ENCODE data around the gene CELSR1.

CELSR1 gene

DNA sequence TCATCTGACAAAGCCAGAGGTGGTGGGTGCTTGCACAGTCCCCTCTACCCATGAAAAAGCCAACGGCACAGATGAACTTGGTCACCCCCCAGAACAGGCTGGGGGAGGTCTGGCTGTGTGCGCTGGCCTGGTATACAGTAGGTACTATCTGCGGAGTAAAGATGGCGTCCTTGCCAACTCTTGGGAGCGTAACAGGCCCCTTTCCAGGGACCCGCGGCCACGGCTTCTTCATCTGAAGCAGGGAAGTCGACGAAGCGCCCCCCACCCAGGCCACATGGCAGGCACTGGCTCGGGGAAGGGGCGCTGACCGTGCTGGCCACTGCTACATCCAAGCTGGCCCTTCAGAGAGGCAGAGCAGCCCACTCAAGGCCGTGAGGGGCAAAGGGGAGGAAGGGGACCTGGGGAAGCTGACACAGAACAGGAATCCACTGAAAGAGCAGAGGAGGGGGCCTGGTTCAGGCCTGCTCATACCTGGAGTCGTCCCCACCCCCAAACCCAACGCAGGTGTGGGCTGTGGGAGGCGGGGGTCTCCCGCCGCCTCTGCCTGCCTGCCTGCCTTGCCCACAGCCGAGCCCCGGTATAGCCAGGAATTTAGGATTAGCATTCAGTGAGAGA, 75.7 kb downstream of the CELSR1 start:
- no peak for DNase-seq
- Histone ChIP-seq H3K36me3 (no peaks in the 10 kb centered on the region), H3K4me3 (ENCODE audit: low read depth, low read length) (no peak overlapping the region), H3K4me1 (no peaks in the 10 kb centered on the region), H3K9me3 (no peaks in the 10 kb centered on the region), H3K27me3 (no peaks in the 10 kb centered on the region)
- TF ChIP-seq, protein P1, sequence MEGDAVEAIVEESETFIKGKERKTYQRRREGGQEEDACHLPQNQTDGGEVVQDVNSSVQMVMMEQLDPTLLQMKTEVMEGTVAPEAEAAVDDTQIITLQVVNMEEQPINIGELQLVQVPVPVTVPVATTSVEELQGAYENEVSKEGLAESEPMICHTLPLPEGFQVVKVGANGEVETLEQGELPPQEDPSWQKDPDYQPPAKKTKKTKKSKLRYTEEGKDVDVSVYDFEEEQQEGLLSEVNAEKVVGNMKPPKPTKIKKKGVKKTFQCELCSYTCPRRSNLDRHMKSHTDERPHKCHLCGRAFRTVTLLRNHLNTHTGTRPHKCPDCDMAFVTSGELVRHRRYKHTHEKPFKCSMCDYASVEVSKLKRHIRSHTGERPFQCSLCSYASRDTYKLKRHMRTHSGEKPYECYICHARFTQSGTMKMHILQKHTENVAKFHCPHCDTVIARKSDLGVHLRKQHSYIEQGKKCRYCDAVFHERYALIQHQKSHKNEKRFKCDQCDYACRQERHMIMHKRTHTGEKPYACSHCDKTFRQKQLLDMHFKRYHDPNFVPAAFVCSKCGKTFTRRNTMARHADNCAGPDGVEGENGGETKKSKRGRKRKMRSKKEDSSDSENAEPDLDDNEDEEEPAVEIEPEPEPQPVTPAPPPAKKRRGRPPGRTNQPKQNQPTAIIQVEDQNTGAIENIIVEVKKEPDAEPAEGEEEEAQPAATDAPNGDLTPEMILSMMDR (IDR thresholded peaks at IDR 0.05; ENCODE audit: low read depth, low read length), result no peak

DNA sequence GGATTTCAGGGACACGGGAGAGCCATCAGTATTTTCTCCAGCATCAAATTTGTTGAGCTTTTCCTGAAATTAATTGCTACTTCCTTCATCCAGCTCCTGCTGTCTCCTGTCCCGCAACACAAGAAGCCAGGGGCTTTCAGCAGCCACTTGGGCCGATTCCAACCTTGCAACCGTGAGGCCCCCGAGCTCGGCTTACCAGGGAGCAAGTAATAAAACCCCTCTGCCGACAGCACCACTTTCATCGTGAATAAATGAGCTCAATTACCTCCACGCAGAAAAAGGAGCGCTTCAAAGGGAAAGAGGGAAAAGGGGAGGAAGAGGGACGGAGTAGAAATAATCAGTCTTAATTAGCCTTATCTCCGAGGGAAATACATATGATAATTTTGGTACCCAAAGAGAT, 76.6 kb downstream of the CELSR1 start:
- Histone ChIP-seq H3K36me3 (no peaks in the 10 kb centered on the region), H3K9me3 (no peaks in the 10 kb centered on the region), H3K4me1 (no peaks in the 10 kb centered on the region), H3K4me3 (ENCODE audit: low read depth, low read length) (no peak overlapping the region), H3K27me3 (no peaks in the 10 kb centered on the region)
- DNase-seq, result no peak
- TF ChIP-seq, protein P1 (IDR thresholded peaks at IDR 0.05; ENCODE audit: low read depth, low read length), result no peak

DNA sequence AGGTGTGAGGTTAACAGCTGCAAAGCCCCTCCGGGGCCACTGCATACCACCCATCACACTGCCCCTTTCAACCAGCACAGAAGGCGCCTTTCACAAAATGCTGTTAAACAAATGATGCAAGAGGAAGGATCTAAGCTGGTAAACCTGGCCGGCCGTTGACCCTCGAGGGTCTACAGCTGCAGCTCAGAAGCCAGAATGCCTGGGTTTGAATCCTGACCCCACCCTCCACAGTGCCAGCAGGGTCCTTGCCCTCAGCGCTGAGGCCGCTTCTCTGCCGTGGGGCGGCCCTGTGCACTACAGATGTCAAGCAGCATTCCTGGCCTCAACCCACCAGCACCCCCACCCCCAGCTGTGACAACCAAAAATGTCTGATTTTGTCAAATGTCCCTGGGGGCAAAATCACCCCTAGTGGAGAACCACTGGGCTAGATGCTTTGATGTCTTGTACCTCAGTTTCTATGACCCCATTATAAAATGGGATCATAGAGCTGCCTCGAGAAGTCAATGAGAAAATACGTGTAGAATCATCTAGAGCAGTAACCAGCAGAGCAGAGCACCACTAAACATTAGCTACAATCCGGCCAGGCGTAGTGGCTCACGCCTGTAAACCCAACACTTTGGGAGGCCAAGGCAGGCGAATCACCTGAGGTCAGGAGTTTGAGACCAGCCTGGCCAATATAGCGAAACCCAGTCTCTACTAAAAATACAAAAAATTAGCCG, 77.9 kb downstream of the CELSR1 start:
- no peaks in the 10 kb centered on the region for H3K36me3 ChIP-seq
- no peaks in the 10 kb centered on the region for H3K9me3 ChIP-seq
- H3K27me3 ChIP-seq, result no peaks in the 10 kb centered on the region
- no peak overlapping the region for H3K4me3 ChIP-seq (ENCODE audit: low read depth, low read length)
- no peaks in the 10 kb centered on the region for H3K4me1 ChIP-seq
- DNase-seq, result no peak
- TF ChIP-seq, protein P1 (IDR thresholded peaks at IDR 0.05; ENCODE audit: low read depth, low read length), result no peak

DNA sequence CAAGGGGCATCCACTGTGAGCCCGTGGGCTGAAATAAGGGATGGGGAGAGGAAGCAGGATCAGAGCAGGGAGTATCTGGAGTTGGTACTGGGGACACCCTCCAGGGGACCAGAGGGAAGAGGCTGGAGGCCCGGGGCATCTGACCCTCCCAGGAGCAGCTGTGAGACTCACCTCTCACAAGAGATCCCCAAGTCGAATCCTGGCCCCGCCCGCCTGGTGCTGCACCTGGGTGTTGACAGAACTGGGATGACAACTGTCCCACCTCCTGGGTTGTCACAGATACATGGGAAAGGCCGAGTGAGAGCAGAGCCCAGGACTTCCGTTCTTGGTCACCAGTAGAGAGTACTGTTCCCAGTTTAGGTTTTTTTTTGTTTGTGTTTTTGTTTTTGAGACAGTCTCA, 78.9 kb downstream of the CELSR1 start:
- no peaks in the 10 kb centered on the region for H3K9me3 ChIP-seq
- no peak overlapping the region for H3K4me3 ChIP-seq (ENCODE audit: low read depth, low read length)
- no peaks in the 10 kb centered on the region for H3K27me3 ChIP-seq
- TF ChIP-seq, protein P1 (IDR thresholded peaks at IDR 0.05; ENCODE audit: low read depth, low read length), result no peak
- H3K4me1 ChIP-seq, result no peaks in the 10 kb centered on the region
- H3K36me3 ChIP-seq, result no peaks in the 10 kb centered on the region
- DNase-seq, result no peak

DNA sequence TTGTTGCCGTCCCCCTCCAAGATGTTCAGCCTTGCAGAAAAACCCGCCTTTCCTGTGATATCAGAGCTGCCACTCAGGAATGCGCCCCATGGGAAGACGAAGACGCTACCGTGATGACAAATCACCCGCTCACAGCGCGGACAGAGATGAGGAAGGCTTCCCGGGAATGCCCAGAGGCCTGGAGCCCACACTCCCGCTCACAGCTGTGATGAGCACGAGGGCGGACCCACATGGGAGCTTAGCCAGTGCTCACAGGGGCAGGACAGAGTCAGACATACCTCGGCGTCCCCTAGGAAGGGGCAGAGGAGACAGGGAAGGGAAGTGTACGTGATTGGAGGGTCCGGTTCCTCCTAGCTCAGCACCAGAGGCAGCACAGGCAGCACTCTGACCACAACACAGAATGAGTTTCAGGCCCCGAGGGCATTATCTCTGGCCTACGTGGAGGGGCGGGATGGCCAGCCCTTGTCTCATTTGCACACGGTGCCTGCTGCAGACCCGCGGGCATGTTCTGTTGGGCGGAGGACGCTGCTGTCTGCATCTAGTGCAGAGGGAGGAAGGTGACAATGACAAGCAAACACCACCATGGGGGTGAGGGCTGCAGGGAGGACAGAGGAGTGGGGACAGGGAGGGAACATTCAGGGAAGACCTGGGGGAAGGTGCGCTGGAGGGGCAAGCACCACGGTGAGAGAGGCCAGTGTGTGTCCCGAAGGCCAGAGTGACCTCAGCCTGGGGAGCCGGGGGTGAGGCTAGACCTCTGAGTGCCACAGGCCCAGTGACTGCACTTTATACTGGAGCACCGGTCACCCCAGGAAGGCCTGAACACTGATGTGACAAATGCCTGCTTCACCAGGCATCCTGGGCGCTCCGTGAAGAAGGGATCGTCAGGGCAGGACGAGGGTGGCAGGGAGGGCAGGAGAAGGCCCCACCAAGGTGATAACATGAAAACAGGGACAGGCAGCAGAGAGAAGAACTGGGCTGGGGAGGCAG, 79.6 kb downstream of the CELSR1 start:
- peak; percentile 59 for DNase-seq
- Histone ChIP-seq H3K27me3 (no peaks in the 10 kb centered on the region), H3K9me3 (no peaks in the 10 kb centered on the region), H3K4me1 (no peaks in the 10 kb centered on the region), H3K36me3 (no peaks in the 10 kb centered on the region), H3K4me3 (ENCODE audit: low read depth, low read length) (no peak overlapping the region)
- TF ChIP-seq, protein P1 (IDR thresholded peaks at IDR 0.05; ENCODE audit: low read depth, low read length), result no peak
